GM19099 (cell line): ENCODE data around the gene ZDHHC22.

ENCODE experiments used
- POLR2A ChIP-seq: IDR thresholded peaks from 3 replicates; pipeline ENCODE4 v1.6.1; 2011; ENCODE audit warnings: low read depth; ENCODE audit not compliant: insufficient read length; ENCODE audit errors: extremely low read depth

ZDHHC22 gene

GRCh38 chr14:77141214-77142004, at the start of gene ZDHHC22:
Gene ZDHHC22, minus strand, starts transcription at chr14:77141791. Its CDS starts 2,053 bp downstream, at chr14:77139738.
- TF ChIP-seq POLR2A = no peak

GRCh38 chr14:77190977-77191376, 49.4 kb upstream of the ZDHHC22 start:
- TF ChIP-seq POLR2A = no peak

- TF ChIP-seq POLR2A = no peak
Measured at GRCh38 chr14:77189479-77189878, 47.9 kb upstream of the ZDHHC22 start.

GRCh38 chr14:77187649-77188012, 46.0 kb upstream of the ZDHHC22 start:
- no peak for TF ChIP-seq POLR2A

- no peak for TF ChIP-seq POLR2A
Measured at GRCh38 chr14:77186911-77187648, 45.5 kb upstream of the ZDHHC22 start.

GRCh38 chr14:77185093-77185465, 43.5 kb upstream of the ZDHHC22 start:
- TF ChIP-seq POLR2A = no peak

GRCh38 chr14:77184396-77185092, 43.0 kb upstream of the ZDHHC22 start:
- no peak for TF ChIP-seq POLR2A

GRCh38 chr14:77183896-77184295, 42.3 kb upstream of the ZDHHC22 start:
- TF ChIP-seq POLR2A = no peak

GRCh38 chr14:77181603-77182437, 40.2 kb upstream of the ZDHHC22 start, which contains the start of gene TMEM63C:
Gene TMEM63C, plus strand, starts transcription at chr14:77181798. Its CDS starts 37,016 bp downstream, at chr14:77218814.
- TF ChIP-seq POLR2A = no peak

GRCh38 chr14:77180726-77181602, 39.4 kb upstream of the ZDHHC22 start:
- TF ChIP-seq POLR2A = no peak

- no peak for TF ChIP-seq POLR2A
Measured at GRCh38 chr14:77178656-77179055, 37.1 kb upstream of the ZDHHC22 start.

- no peak for TF ChIP-seq POLR2A
Measured at GRCh38 chr14:77177702-77178101, 36.1 kb upstream of the ZDHHC22 start.

GRCh38 chr14:77175843-77176242, 34.3 kb upstream of the ZDHHC22 start:
- TF ChIP-seq POLR2A = no peak

GRCh38 chr14:77172916-77173315, 31.3 kb upstream of the ZDHHC22 start:
- no peak for TF ChIP-seq POLR2A
